Glutamatergic neuron (in vitro differentiated cells): ENCODE data around the gene PWP1. TPM values are rescaled to one million over a fixed set of nuclear protein-coding genes. Genes with fewer than 3 reads are reported as not detected.

Source experiments
- DNase-seq: peaks from one replicate; pipeline ENCODE4 v3.0.0; 2022
- H3K27ac Mint-ChIP-seq: one replicate; pipeline ENCODE4 v1.8.0; 2020; ENCODE audit warnings: mild to moderate bottlenecking, mixed read lengths, inconsistent platforms; ENCODE audit not compliant: unreplicated experiment
- H3K27me3 Mint-ChIP-seq: one replicate; pipeline ENCODE4 v1.8.0; 2020; ENCODE audit warnings: mild to moderate bottlenecking, moderate library complexity, mixed read lengths, inconsistent platforms; ENCODE audit not compliant: unreplicated experiment
- H3K36me3 Mint-ChIP-seq: one replicate; pipeline ENCODE4 v1.8.0; 2020; ENCODE audit warnings: mild to moderate bottlenecking, mixed read lengths, inconsistent platforms; ENCODE audit not compliant: unreplicated experiment
- H3K4me1 Mint-ChIP-seq: one replicate; pipeline ENCODE4 v1.8.0; 2020; ENCODE audit warnings: mild to moderate bottlenecking, low read depth, mixed read lengths, inconsistent platforms; ENCODE audit not compliant: unreplicated experiment
- H3K4me3 Mint-ChIP-seq: one replicate; pipeline ENCODE4 v1.8.0; 2020; ENCODE audit warnings: mild to moderate bottlenecking, mixed read lengths, inconsistent platforms; ENCODE audit not compliant: unreplicated experiment
- H3K9me3 Mint-ChIP-seq: one replicate; pipeline ENCODE4 v1.8.0; 2020; ENCODE audit warnings: mild to moderate bottlenecking, moderate library complexity, mixed read lengths, inconsistent platforms; ENCODE audit not compliant: unreplicated experiment
- CTCF ChIP-seq: fragments of 200-600 bp; sonication (generic); IDR thresholded peaks from one replicate; pipeline ENCODE4 v1.5.0; 2021; ENCODE audit not compliant: partially characterized antibody, unreplicated experiment
- total RNA-seq: library from RNA; stranded (reverse); fragmentation: NEBNext Ultra II Directional; extraction: Animal tissue kit (Norgen Biotek cat#: 25700); gene quantifications from one replicate; pipeline ENCODE4 v1.2.1, GENCODE V29; 2021; ENCODE audit not compliant: unreplicated experiment

The PWP1 gene
- total RNA-seq, 1 donor from 2014 or later, result 42.2 TPM

- no peak overlapping the region for H3K4me3 Mint-ChIP-seq
- no peaks in the 10 kb centered on the region for H3K36me3 Mint-ChIP-seq
- H3K4me1 Mint-ChIP-seq, result peaks cover 3% of the 10 kb centered on the region
- no peak for TF ChIP-seq CTCF
- H3K27me3 Mint-ChIP-seq, result peaks cover 1% of the 10 kb centered on the region
- DNase-seq, result no peak
- H3K27ac Mint-ChIP-seq, result no peak overlapping the region
- peaks cover under 1% of the 10 kb centered on the region for H3K9me3 Mint-ChIP-seq
Observed at GRCh38 chr12:107732365-107732764, 46.8 kb downstream of the PWP1 start.

- Mint-ChIP-seq H3K4me1 (peaks cover 3% of the 10 kb centered on the region), H3K9me3 (no peaks in the 10 kb centered on the region), H3K27ac (no peak overlapping the region), H3K4me3 (no peak overlapping the region), H3K27me3 (peaks cover 3% of the 10 kb centered on the region), H3K36me3 (no peaks in the 10 kb centered on the region)
- TF ChIP-seq CTCF, result no peak
- no peak for DNase-seq
Observed at GRCh38 chr12:107734139-107734538, 48.5 kb downstream of the PWP1 start.

- no peak overlapping the region for H3K27ac Mint-ChIP-seq
- DNase-seq, result no peak
- H3K4me1 Mint-ChIP-seq, result peaks cover 3% of the 10 kb centered on the region
- TF ChIP-seq CTCF, result no peak
- no peak overlapping the region for H3K4me3 Mint-ChIP-seq
- H3K27me3 Mint-ChIP-seq, result peaks cover 3% of the 10 kb centered on the region
- no peaks in the 10 kb centered on the region for H3K36me3 Mint-ChIP-seq
- no peaks in the 10 kb centered on the region for H3K9me3 Mint-ChIP-seq
Observed at GRCh38 chr12:107735763-107736162, 50.2 kb downstream of the PWP1 start.

GRCh38 chr12:107736914-107737313 is 51.3 kb downstream of the PWP1 start:
- no peak overlapping the region for H3K27ac Mint-ChIP-seq
- H3K36me3 Mint-ChIP-seq, result no peaks in the 10 kb centered on the region
- no peak for TF ChIP-seq CTCF
- no peaks in the 10 kb centered on the region for H3K9me3 Mint-ChIP-seq
- peaks cover 3% of the 10 kb centered on the region for H3K4me1 Mint-ChIP-seq
- peaks cover 3% of the 10 kb centered on the region for H3K27me3 Mint-ChIP-seq
- H3K4me3 Mint-ChIP-seq, result no peak overlapping the region
- DNase-seq, result no peak

GRCh38 chr12:107748472-107748871 is 62.9 kb downstream of the PWP1 start:
- Mint-ChIP-seq H3K36me3 (no peaks in the 10 kb centered on the region), H3K4me1 (no peaks in the 10 kb centered on the region), H3K27me3 (no peaks in the 10 kb centered on the region), H3K4me3 (no peak overlapping the region), H3K27ac (no peak overlapping the region), H3K9me3 (no peaks in the 10 kb centered on the region)
- no peak for TF ChIP-seq CTCF
- no peak for DNase-seq
